Erythroblast (primary cell): ENCODE results near the gene RADIL.

Experiments used
- GATA1 ChIP-seq: IDR thresholded peaks from 2 replicates; pipeline ENCODE4 v1.6.1; 2011; ENCODE audit warnings: low read depth, mild to moderate bottlenecking, control low read depth, low read length, moderate library complexity
- POLR2A ChIP-seq: IDR thresholded peaks from 2 replicates; pipeline ENCODE4 v1.6.1; 2011; ENCODE audit warnings: mild to moderate bottlenecking, low read length

GRCh38 chr7:4875391-4875790 lies 8.1 kb downstream of the RADIL start:
- TF ChIP-seq POLR2A (no peak), GATA1 (no peak)
